ENCODE results near the gene SLC25A48. TPM values are rescaled to one million over a fixed set of nuclear protein-coding genes. Genes with fewer than 3 reads are reported as not detected.

Gene SLC25A48
- total RNA-seq, 1 experiment from 2014 or later: not detected

DNA sequence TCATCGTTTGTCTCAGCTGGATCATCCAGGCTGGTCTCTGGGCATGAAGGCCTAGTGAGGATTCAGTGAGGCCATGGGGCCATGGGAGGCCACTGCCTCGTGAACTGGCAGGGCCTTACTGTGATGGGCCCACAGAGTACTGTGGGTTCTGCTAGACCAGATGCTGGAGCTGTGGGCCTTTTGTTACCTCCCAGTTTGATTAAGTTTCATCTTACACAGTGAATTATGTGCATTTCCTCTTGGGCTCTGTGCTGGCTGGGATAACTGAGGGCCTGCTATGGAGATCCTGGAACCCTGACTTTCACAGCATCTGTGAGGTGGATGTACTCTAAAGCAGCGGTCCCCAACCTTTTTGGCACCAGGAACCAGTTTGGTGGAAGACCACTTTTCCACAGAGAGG, 19.7 kb upstream of the SLC25A48 start:
- Histone ChIP-seq H3K27me3 (ENCODE audit: insufficient read depth, low read depth) (peaks cover 54% of the 10 kb centered on the region), H4K20me1 (ENCODE audit: insufficient read depth) (no peaks in the 10 kb centered on the region), H3K4me2 (no peak overlapping the region), H3K4me1 (replicated peaks; ENCODE audit: insufficient read depth) (no peaks in the 10 kb centered on the region), H3K27ac (no peak overlapping the region), H3K9me2 (ENCODE audit: insufficient read depth) (no peaks in the 10 kb centered on the region), H3K4me3 (no peak overlapping the region), H3K9me3 (ENCODE audit: insufficient read depth, low read depth) (no peaks in the 10 kb centered on the region), H3F3A (ENCODE audit: insufficient read depth, low read depth) (no peaks in the 10 kb centered on the region), H2AFZ (no peak overlapping the region), H3K79me2 (ENCODE audit: low read depth) (no peaks in the 10 kb centered on the region), H3K36me3 (ENCODE audit: low read depth) (no peaks in the 10 kb centered on the region)
- BruUV-seq (replicated peaks): no TSS peak
- POLR2A ChIA-PET (ENCODE audit: unreplicated experiment): no interaction called here
- intact Hi-C loops (cut with micrococcal nuclease; ENCODE audit: unreplicated experiment): no loop called here
- TF ChIP-seq, protein P1, sequence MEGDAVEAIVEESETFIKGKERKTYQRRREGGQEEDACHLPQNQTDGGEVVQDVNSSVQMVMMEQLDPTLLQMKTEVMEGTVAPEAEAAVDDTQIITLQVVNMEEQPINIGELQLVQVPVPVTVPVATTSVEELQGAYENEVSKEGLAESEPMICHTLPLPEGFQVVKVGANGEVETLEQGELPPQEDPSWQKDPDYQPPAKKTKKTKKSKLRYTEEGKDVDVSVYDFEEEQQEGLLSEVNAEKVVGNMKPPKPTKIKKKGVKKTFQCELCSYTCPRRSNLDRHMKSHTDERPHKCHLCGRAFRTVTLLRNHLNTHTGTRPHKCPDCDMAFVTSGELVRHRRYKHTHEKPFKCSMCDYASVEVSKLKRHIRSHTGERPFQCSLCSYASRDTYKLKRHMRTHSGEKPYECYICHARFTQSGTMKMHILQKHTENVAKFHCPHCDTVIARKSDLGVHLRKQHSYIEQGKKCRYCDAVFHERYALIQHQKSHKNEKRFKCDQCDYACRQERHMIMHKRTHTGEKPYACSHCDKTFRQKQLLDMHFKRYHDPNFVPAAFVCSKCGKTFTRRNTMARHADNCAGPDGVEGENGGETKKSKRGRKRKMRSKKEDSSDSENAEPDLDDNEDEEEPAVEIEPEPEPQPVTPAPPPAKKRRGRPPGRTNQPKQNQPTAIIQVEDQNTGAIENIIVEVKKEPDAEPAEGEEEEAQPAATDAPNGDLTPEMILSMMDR (conservative IDR thresholded peaks at IDR 0.05): no peak
- TF ChIP-seq EZH2 (IDR thresholded peaks at IDR 0.05; ENCODE audit: low read depth): no peak
- no peak for DNase-seq
- CTCF ChIA-PET: no interaction called here

DNA sequence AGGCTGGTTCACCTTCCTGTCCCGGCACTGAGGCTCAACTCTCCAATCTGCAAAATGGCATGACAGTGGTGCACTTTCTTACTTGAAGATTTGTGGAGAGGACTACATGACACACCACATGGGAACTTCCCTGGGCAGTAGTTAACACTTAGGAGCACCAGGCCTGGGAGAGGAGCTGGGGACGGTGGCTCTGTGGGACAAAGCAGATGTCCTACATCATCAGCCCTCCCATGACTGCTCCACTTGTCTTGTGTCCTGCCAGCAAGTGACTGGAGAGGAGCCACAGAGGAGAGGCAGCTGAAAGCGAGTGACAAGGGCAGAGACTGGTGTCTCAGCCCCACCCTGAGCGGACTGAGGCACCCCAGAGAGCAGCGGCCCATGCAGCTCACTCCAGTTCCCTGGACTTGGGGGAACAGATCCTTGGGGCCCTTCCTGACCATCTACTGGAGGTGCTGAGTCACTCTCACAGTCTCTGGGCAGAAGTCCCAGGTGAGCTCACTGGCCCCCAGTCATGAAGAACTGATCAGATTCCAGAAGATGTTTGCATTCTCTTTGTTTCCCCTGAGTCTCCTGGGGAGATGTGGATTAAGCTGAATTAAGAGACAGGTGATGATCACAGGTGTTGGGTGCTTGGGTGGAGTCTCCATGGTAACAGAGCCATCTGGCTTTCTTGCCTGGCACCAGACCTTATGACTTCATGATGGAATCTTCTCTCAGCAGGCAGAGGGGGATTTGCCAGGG, 13.2 kb upstream of the SLC25A48 start:
- Histone ChIP-seq H3K4me3 (no peak overlapping the region), H3K4me1 (replicated peaks; ENCODE audit: insufficient read depth) (no peaks in the 10 kb centered on the region), H3K27me3 (ENCODE audit: insufficient read depth, low read depth) (peaks cover 60% of the 10 kb centered on the region), H3K79me2 (ENCODE audit: low read depth) (no peaks in the 10 kb centered on the region), H2AFZ (no peak overlapping the region), H3K9me3 (ENCODE audit: insufficient read depth, low read depth) (no peaks in the 10 kb centered on the region), H3K36me3 (ENCODE audit: low read depth) (no peaks in the 10 kb centered on the region), H3K27ac (no peak overlapping the region), H3K9me2 (ENCODE audit: insufficient read depth) (no peaks in the 10 kb centered on the region), H3K4me2 (no peak overlapping the region), H4K20me1 (ENCODE audit: insufficient read depth) (no peaks in the 10 kb centered on the region), H3F3A (ENCODE audit: insufficient read depth, low read depth) (no peaks in the 10 kb centered on the region)
- no peak for TF ChIP-seq EZH2 (IDR thresholded peaks at IDR 0.05; ENCODE audit: low read depth)
- TF ChIP-seq, protein P1 (conservative IDR thresholded peaks at IDR 0.05): no peak
- no TSS peak for BruUV-seq (replicated peaks)
- ChIA-PET POLR2A (ENCODE audit: unreplicated experiment) (no interaction called here), CTCF (no interaction called here)
- intact Hi-C loops (cut with micrococcal nuclease; ENCODE audit: unreplicated experiment): no loop called here
- DNase-seq: peak in 1 of 2 experiments; percentile 50

DNA sequence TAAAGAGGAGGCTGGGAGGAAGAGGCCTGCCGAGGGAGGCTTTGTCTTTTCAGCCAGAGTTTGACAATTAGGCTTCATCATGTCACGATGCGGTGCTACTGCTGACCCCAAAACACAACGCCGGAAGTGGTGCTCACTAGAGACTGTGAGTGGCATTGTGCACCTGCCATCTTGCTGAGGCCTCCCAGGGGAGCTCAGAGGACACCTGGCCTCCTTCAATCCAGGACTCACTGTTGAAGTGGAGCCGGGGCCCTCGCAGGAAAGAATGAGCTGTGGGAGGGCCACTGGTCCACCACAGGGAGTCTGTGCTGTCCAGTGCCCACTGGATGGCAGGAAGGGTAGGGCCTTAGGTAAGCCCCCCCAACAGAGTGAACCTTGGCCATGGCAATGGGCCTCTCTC, 12.7 kb upstream of the SLC25A48 start:
- H4K20me1 ChIP-seq (ENCODE audit: insufficient read depth): no peaks in the 10 kb centered on the region
- H3K27ac ChIP-seq: no peak overlapping the region
- DNase-seq: no peak
- ChIA-PET POLR2A (ENCODE audit: unreplicated experiment) (no interaction called here), CTCF (no interaction called here)
- no peak for TF ChIP-seq EZH2 (IDR thresholded peaks at IDR 0.05; ENCODE audit: low read depth)
- TF ChIP-seq, protein P1 (conservative IDR thresholded peaks at IDR 0.05): no peak
- H3K9me3 ChIP-seq (ENCODE audit: insufficient read depth, low read depth): no peaks in the 10 kb centered on the region
- no peak overlapping the region for H3K4me3 ChIP-seq
- H3K79me2 ChIP-seq (ENCODE audit: low read depth): no peaks in the 10 kb centered on the region
- peaks cover 66% of the 10 kb centered on the region for H3K27me3 ChIP-seq (ENCODE audit: insufficient read depth, low read depth)
- no peaks in the 10 kb centered on the region for H3K36me3 ChIP-seq (ENCODE audit: low read depth)
- H3K9me2 ChIP-seq (ENCODE audit: insufficient read depth): no peaks in the 10 kb centered on the region
- no peak overlapping the region for H3K4me2 ChIP-seq
- H2AFZ ChIP-seq: no peak overlapping the region
- H3K4me1 ChIP-seq (replicated peaks; ENCODE audit: insufficient read depth): no peaks in the 10 kb centered on the region
- H3F3A ChIP-seq (ENCODE audit: insufficient read depth, low read depth): no peaks in the 10 kb centered on the region
- intact Hi-C loops (cut with micrococcal nuclease; ENCODE audit: unreplicated experiment): no loop called here
- BruUV-seq (replicated peaks): no TSS peak
